Measurements from ENCODE around the gene GLCE. TPM values are rescaled to one million over a fixed set of nuclear protein-coding genes. Genes with fewer than 3 reads are reported as not detected.
"Not testable (repeated sequence)": the region's sequence is repeated elsewhere in the genome, so short reads cannot be mapped to it uniquely, and the experiment has no call there.

The GLCE gene
- total RNA-seq, 2 donors from 2014 or later = 3.9 to 4.2 TPM

GRCh38 chr15:69144530-69144929 lies 15.9 kb upstream of the GLCE start:
- Mint-ChIP-seq H3K27me3 (ENCODE audit: low read depth) (peaks cover 69% of the 10 kb centered on the region), H3K36me3 (ENCODE audit: insufficient read depth in 2 of 2) (no peaks in the 10 kb centered on the region), H3K27ac (no peak overlapping the region), H3K9me3 (no peaks in the 10 kb centered on the region), H3K4me1 (ENCODE audit: low read depth) (no peaks in the 10 kb centered on the region), H3K4me3 (no peak overlapping the region)
- ATAC-seq (replicated peaks in 1 of 2) (no peak), DNase-seq (no peak)

- no peak for ATAC-seq (replicated peaks in 1 of 2)
- no peaks in the 10 kb centered on the region for H3K4me1 Mint-ChIP-seq (ENCODE audit: low read depth)
- no peak for DNase-seq
- H3K9me3 Mint-ChIP-seq = no peaks in the 10 kb centered on the region
- H3K27me3 Mint-ChIP-seq (ENCODE audit: low read depth) = peaks cover 69% of the 10 kb centered on the region
- H3K4me3 Mint-ChIP-seq = no peak overlapping the region
- no peak overlapping the region for H3K27ac Mint-ChIP-seq
- no peaks in the 10 kb centered on the region for H3K36me3 Mint-ChIP-seq (ENCODE audit: insufficient read depth in 2 of 2)
Measured at GRCh38 chr15:69145149-69145693, 15.2 kb upstream of the GLCE start.

GRCh38 chr15:69145694-69146492 lies 14.5 kb upstream of the GLCE start:
- Mint-ChIP-seq H3K36me3 (ENCODE audit: insufficient read depth in 2 of 2) (no peaks in the 10 kb centered on the region), H3K4me3 (no peak overlapping the region), H3K27me3 (ENCODE audit: low read depth) (peaks cover 68% of the 10 kb centered on the region), H3K27ac (no peak overlapping the region), H3K9me3 (no peaks in the 10 kb centered on the region), H3K4me1 (ENCODE audit: low read depth) (no peaks in the 10 kb centered on the region)
- DNase-seq = no peak
- ATAC-seq (replicated peaks in 1 of 2) = no peak

- Mint-ChIP-seq H3K9me3 (no peaks in the 10 kb centered on the region), H3K4me1 (ENCODE audit: low read depth) (no peaks in the 10 kb centered on the region), H3K27ac (no peak overlapping the region), H3K36me3 (ENCODE audit: insufficient read depth in 2 of 2) (no peaks in the 10 kb centered on the region), H3K4me3 (no peak overlapping the region), H3K27me3 (ENCODE audit: low read depth) (peaks cover 68% of the 10 kb centered on the region)
- ATAC-seq (replicated peaks in 1 of 2) = no peak
- no peak for DNase-seq
Measured at GRCh38 chr15:69146724-69147435, 13.6 kb upstream of the GLCE start.

- no peak overlapping the region for H3K27ac Mint-ChIP-seq
Measured at GRCh38 chr15:69148465-69148864, 12.0 kb upstream of the GLCE start.

GRCh38 chr15:69149163-69149562 lies 11.3 kb upstream of the GLCE start:
- DNase-seq (no peak), ATAC-seq (replicated peaks in 1 of 2) (no peak)
- peaks cover 66% of the 10 kb centered on the region for H3K27me3 Mint-ChIP-seq (ENCODE audit: low read depth)
- no peaks in the 10 kb centered on the region for H3K36me3 Mint-ChIP-seq (ENCODE audit: insufficient read depth in 2 of 2)
- H3K4me3 Mint-ChIP-seq = no peak overlapping the region
- no peaks in the 10 kb centered on the region for H3K4me1 Mint-ChIP-seq (ENCODE audit: low read depth)
- H3K9me3 Mint-ChIP-seq = no peaks in the 10 kb centered on the region
- H3K27ac Mint-ChIP-seq = no peak overlapping the region

More at GRCh38 chr15:69148465-69148864, 12.0 kb upstream of the GLCE start:
- DNase-seq (no peak), ATAC-seq (replicated peaks in 1 of 2) (no peak)
- no peaks in the 10 kb centered on the region for H3K9me3 Mint-ChIP-seq
- no peaks in the 10 kb centered on the region for H3K36me3 Mint-ChIP-seq (ENCODE audit: insufficient read depth in 2 of 2)
- H3K27me3 Mint-ChIP-seq (ENCODE audit: low read depth) = peaks cover 67% of the 10 kb centered on the region
- H3K4me3 Mint-ChIP-seq = no peak overlapping the region
- H3K4me1 Mint-ChIP-seq (ENCODE audit: low read depth) = no peaks in the 10 kb centered on the region

- Mint-ChIP-seq H3K36me3 (ENCODE audit: insufficient read depth in 2 of 2) (no peaks in the 10 kb centered on the region), H3K9me3 (no peaks in the 10 kb centered on the region), H3K4me1 (ENCODE audit: low read depth) (no peaks in the 10 kb centered on the region), H3K4me3 (no peak overlapping the region), H3K27me3 (ENCODE audit: low read depth) (peaks cover 72% of the 10 kb centered on the region), H3K27ac (no peak overlapping the region)
- DNase-seq (no peak), ATAC-seq (replicated peaks in 1 of 2) (no peak)
Measured at GRCh38 chr15:69149803-69150202, 10.6 kb upstream of the GLCE start.

GRCh38 chr15:69150336-69150735 lies 10.1 kb upstream of the GLCE start:
- DNase-seq = no peak
- H3K27me3 Mint-ChIP-seq (ENCODE audit: low read depth) = peaks cover 71% of the 10 kb centered on the region
- H3K27ac Mint-ChIP-seq = no peak overlapping the region
- no peak for ATAC-seq (replicated peaks in 1 of 2)
- H3K4me1 Mint-ChIP-seq (ENCODE audit: low read depth) = no peaks in the 10 kb centered on the region
- H3K4me3 Mint-ChIP-seq = no peak overlapping the region
- no peaks in the 10 kb centered on the region for H3K36me3 Mint-ChIP-seq (ENCODE audit: insufficient read depth in 2 of 2)
- H3K9me3 Mint-ChIP-seq = no peaks in the 10 kb centered on the region

- Mint-ChIP-seq H3K9me3 (no peaks in the 10 kb centered on the region), H3K36me3 (ENCODE audit: insufficient read depth in 2 of 2) (no peaks in the 10 kb centered on the region), H3K27me3 (ENCODE audit: low read depth) (peaks cover 71% of the 10 kb centered on the region), H3K27ac (no peak overlapping the region), H3K4me3 (no peak overlapping the region), H3K4me1 (ENCODE audit: low read depth) (no peaks in the 10 kb centered on the region)
- DNase-seq (no peak), ATAC-seq (replicated peaks in 1 of 2) (no peak)
Measured at GRCh38 chr15:69150841-69151240, 9.6 kb upstream of the GLCE start.

GRCh38 chr15:69153046-69153445 lies 7.4 kb upstream of the GLCE start:
- no peak overlapping the region for H3K27ac Mint-ChIP-seq
- no peaks in the 10 kb centered on the region for H3K9me3 Mint-ChIP-seq
- H3K27me3 Mint-ChIP-seq (ENCODE audit: low read depth) = peaks cover 55% of the 10 kb centered on the region
- no peak for ATAC-seq (replicated peaks in 1 of 2)
- H3K36me3 Mint-ChIP-seq (ENCODE audit: insufficient read depth in 2 of 2) = no peaks in the 10 kb centered on the region
- no peak for DNase-seq
- H3K4me1 Mint-ChIP-seq (ENCODE audit: low read depth) = no peaks in the 10 kb centered on the region
- no peak overlapping the region for H3K4me3 Mint-ChIP-seq

- DNase-seq; H3K4me3 Mint-ChIP-seq; H3K4me1 Mint-ChIP-seq (ENCODE audit: low read depth); H3K27ac Mint-ChIP-seq; H3K36me3 Mint-ChIP-seq (ENCODE audit: insufficient read depth in 2 of 2); ATAC-seq (replicated peaks in 1 of 2); H3K9me3 Mint-ChIP-seq: not testable (repeated sequence)
- peaks cover 49% of the 10 kb centered on the region for H3K27me3 Mint-ChIP-seq (ENCODE audit: low read depth)
Measured at GRCh38 chr15:69153587-69153986, 6.8 kb upstream of the GLCE start.

GRCh38 chr15:69154078-69154477 lies 6.4 kb upstream of the GLCE start:
- Mint-ChIP-seq H3K27ac (no peak overlapping the region), H3K27me3 (ENCODE audit: low read depth) (peaks cover 47% of the 10 kb centered on the region), H3K36me3 (ENCODE audit: insufficient read depth in 2 of 2) (no peaks in the 10 kb centered on the region), H3K9me3 (no peaks in the 10 kb centered on the region), H3K4me3 (no peak overlapping the region), H3K4me1 (ENCODE audit: low read depth) (no peaks in the 10 kb centered on the region)
- DNase-seq = no peak
- no peak for ATAC-seq (replicated peaks in 1 of 2)

GRCh38 chr15:69154684-69155083 lies 5.8 kb upstream of the GLCE start:
- Mint-ChIP-seq H3K27me3 (ENCODE audit: low read depth) (peaks cover 45% of the 10 kb centered on the region), H3K27ac (no peak overlapping the region), H3K4me3 (no peak overlapping the region), H3K36me3 (ENCODE audit: insufficient read depth in 2 of 2) (no peaks in the 10 kb centered on the region), H3K4me1 (ENCODE audit: low read depth) (peaks cover 1% of the 10 kb centered on the region), H3K9me3 (no peaks in the 10 kb centered on the region)
- no peak for DNase-seq
- ATAC-seq (replicated peaks in 1 of 2) = no peak
